HAP-1 (cell line): ENCODE results near the gene GPA33.

Source experiments
- DNase-seq, 2 experiments: peaks; one replicate each; pipeline ENCODE4 v3.0.0-alpha.2; 2016 to 2020; ENCODE audit warnings: low spot score in 2 of 2
- H3K27me3 ChIP-seq: fragments of 250-450 bp; sonication (Bioruptor Pico); 2 replicates; pipeline ENCODE4 v1.5.1; 2020; ENCODE audit warnings: low read depth, mild to moderate bottlenecking, moderate library complexity
- H3K36me3 ChIP-seq: fragments of 250-450 bp; sonication (Bioruptor Pico); replicated peaks from 2 replicates; pipeline ENCODE4 v1.5.1; 2020; ENCODE audit warnings: mild to moderate bottlenecking
- H3K4me1 ChIP-seq: fragments of 250-450 bp; sonication (Bioruptor Pico); 2 replicates; pipeline ENCODE4 v1.5.1; 2020; ENCODE audit warnings: mild to moderate bottlenecking
- H3K4me3 ChIP-seq: fragments of 250-450 bp; sonication (Bioruptor Pico); 2 replicates; pipeline ENCODE4 v1.5.1; 2020; ENCODE audit warnings: mild to moderate bottlenecking, moderate library complexity
- H3K9me3 ChIP-seq: fragments of 250-450 bp; sonication (Bioruptor Pico); 2 replicates; pipeline ENCODE4 v1.5.1; 2020; ENCODE audit warnings: mild to moderate bottlenecking, moderate library complexity
- in situ Hi-C: fragments of 300-500 bp; cut with MboI; formaldehyde crosslinking; loops from 3 replicates; pipeline ENCODE4 v1.14.3; 2020; ENCODE audit warnings: low sequenced_read_pairs, inconsistent platforms, mixed read lengths

The GPA33 gene

GRCh38 chr1:167088746-167089417 is 1.3 kb downstream of the GPA33 start:
- no peaks in the 10 kb centered on the region for H3K27me3 ChIP-seq
- H3K4me3 ChIP-seq, result no peak overlapping the region
- in situ Hi-C loops, result no loop called here
- no peak for DNase-seq
- no peaks in the 10 kb centered on the region for H3K36me3 ChIP-seq
- no peaks in the 10 kb centered on the region for H3K9me3 ChIP-seq
- no peaks in the 10 kb centered on the region for H3K4me1 ChIP-seq

DNA sequence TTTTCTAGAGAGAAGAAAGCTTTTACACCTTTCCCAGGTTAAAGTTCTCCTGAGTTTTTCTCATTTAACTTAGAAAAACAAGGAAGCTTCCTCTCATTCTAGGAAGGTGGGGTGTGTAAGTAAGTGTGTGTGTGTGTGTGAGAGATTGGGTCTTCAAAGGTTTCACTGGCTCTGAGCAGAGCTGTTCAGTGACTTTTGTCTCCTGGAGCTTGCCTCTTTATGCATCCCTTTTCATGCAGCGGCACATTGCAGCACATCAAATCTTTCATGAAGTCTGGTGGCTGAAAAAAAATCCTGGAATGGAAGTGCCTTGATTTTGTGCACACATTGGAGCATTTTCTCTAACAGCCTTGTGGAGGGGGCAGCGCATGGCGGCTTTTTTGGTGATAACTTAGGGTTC is 3.4 kb downstream of the GPA33 start:
- in situ Hi-C loops, result no loop called here
- H3K27me3 ChIP-seq, result peaks cover 13% of the 10 kb centered on the region; the same call in 1 of the 2 replicates
- H3K36me3 ChIP-seq, result no peaks in the 10 kb centered on the region
- no peak overlapping the region for H3K4me3 ChIP-seq
- no peaks in the 10 kb centered on the region for H3K4me1 ChIP-seq
- no peaks in the 10 kb centered on the region for H3K9me3 ChIP-seq
- no peak for DNase-seq

DNA sequence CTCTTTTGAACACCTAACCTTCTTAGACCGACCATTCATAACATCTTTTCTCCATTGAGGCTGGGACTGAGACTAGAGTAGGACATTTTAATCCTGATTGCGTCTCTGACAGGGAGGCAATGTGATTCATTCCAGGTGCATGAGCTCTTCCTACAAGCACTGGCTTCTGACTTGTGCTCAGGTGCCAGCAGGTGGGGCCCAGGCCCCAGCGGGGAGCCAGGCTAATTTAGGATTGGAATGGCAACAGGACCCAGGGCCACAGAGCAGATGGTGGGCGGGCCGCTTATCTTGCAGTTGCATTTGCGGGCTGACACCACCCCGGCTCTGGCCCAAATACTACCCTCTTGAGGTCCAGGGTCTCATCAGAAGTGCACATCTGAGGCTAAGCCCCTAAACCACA is 4.1 kb downstream of the GPA33 start:
- H3K4me1 ChIP-seq, result no peaks in the 10 kb centered on the region
- no peaks in the 10 kb centered on the region for H3K36me3 ChIP-seq
- peaks cover 16% of the 10 kb centered on the region; the same call in 1 of the 2 replicates for H3K27me3 ChIP-seq
- no peak overlapping the region for H3K4me3 ChIP-seq
- no peak for DNase-seq
- H3K9me3 ChIP-seq, result no peaks in the 10 kb centered on the region
- in situ Hi-C loops, result no loop called here

DNA sequence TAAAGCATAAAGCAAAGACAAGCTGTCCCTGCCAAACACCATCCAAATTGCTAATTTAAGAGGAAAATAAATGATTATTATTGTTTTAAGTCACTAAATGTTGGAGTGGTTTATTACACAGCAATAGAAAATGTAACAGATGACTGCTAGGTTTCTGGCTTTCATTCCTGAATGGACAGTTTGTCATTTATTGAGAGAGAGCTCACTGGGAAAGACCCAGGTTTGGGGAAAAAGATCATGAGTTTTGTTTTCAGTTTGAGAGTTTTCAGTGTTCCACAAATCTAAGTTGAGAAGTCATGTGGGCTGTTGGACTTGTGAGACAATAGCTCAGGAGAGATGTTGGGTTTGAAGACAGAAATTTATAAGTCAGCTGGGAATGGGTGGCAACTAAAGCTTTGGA is 5.4 kb downstream of the GPA33 start:
- in situ Hi-C loops, result no loop called here
- Histone ChIP-seq H3K4me3 (no peak overlapping the region), H3K4me1 (no peaks in the 10 kb centered on the region), H3K9me3 (no peaks in the 10 kb centered on the region), H3K36me3 (no peaks in the 10 kb centered on the region), H3K27me3 (peaks cover 25% of the 10 kb centered on the region; the same call in 1 of the 2 replicates)
- DNase-seq, result no peak

- Histone ChIP-seq H3K4me1 (no peaks in the 10 kb centered on the region), H3K4me3 (no peak overlapping the region), H3K9me3 (no peaks in the 10 kb centered on the region), H3K27me3 (peaks cover 29% of the 10 kb centered on the region; the same call in 1 of the 2 replicates), H3K36me3 (no peaks in the 10 kb centered on the region)
- in situ Hi-C loops, result no loop called here
- no peak for DNase-seq
Observed at GRCh38 chr1:167083871-167084270, 6.3 kb downstream of the GPA33 start.

- Histone ChIP-seq H3K4me1 (no peaks in the 10 kb centered on the region), H3K4me3 (no peak overlapping the region), H3K27me3 (peaks cover 29% of the 10 kb centered on the region; the same call in 1 of the 2 replicates), H3K36me3 (no peaks in the 10 kb centered on the region), H3K9me3 (no peaks in the 10 kb centered on the region)
- in situ Hi-C loops, result no loop called here
- DNase-seq, result no peak
Observed at GRCh38 chr1:167083066-167083665, 7.0 kb downstream of the GPA33 start.

DNA sequence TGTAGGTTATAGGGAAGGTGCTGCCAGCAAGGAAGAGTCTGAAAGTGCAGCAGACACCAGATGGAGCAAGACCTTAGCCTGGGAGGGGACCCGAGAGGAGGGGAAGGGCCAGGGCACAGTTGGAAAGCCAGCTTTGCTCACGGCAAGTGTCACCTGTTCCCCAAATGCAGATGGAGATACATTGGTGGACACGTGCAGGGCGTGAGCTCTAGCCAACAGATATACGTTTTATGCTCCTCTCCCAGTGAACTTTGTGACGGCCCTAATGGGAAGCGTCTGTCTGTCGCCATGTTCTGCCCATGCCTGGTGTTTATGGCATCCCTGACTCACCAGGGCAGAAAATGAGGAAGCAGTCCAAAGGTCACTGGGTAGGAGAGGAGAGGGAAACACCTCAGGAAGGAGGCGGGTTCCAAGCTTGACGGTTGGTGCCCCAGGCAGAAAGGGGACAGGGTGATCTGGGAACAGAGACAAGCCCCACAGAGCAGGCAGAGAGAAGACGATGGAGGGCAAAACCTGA is 7.6 kb downstream of the GPA33 start:
- no peaks in the 10 kb centered on the region for H3K4me1 ChIP-seq
- no peaks in the 10 kb centered on the region for H3K36me3 ChIP-seq
- no peaks in the 10 kb centered on the region for H3K9me3 ChIP-seq
- in situ Hi-C loops, result no loop called here
- peaks cover 29% of the 10 kb centered on the region; the same call in 1 of the 2 replicates for H3K27me3 ChIP-seq
- no peak for DNase-seq
- H3K4me3 ChIP-seq, result no peak overlapping the region

DNA sequence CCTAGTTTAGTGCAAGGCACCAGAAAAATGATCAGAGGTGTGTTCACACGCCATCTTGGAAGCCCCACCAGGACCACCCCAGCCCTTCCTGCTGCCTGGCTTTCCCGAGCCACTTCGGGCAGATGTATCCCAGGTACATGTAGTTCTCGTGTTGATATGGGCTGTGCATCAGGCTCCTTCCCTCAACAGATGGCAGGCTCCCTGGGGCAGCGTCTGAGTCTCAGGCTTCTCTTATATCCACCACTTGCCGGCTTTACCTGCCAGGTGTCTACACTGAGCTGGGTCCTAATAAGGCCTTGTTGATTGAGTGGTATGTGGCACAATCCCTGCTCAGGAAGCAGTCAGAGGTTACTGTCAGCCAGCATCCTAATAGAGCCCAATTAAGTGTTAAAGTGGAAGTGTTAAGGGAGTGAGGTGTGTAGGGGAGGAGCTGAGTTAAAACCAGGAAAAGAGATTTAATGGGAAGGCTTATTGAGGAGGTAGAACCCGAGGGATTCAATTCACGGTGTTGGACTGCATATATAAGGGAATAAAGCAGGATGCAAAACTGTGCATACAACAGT is 8.5 kb downstream of the GPA33 start:
- in situ Hi-C loops, result no loop called here

GRCh38 chr1:167077868-167078210 is 12.3 kb downstream of the GPA33 start:
- Histone ChIP-seq H3K9me3 (no peaks in the 10 kb centered on the region), H3K4me1 (no peaks in the 10 kb centered on the region), H3K36me3 (no peaks in the 10 kb centered on the region), H3K27me3 (peaks cover 22% of the 10 kb centered on the region; the same call in 1 of the 2 replicates), H3K4me3 (no peak overlapping the region)
- DNase-seq, result no peak
- in situ Hi-C loops, result no loop called here

More for the DNA sequence above, 8.5 kb downstream of the GPA33 start:
- Histone ChIP-seq H3K27me3 (peaks cover 29% of the 10 kb centered on the region; the same call in 1 of the 2 replicates), H3K4me3 (no peak overlapping the region), H3K36me3 (no peaks in the 10 kb centered on the region), H3K9me3 (no peaks in the 10 kb centered on the region), H3K4me1 (no peaks in the 10 kb centered on the region)
- no peak for DNase-seq

DNA sequence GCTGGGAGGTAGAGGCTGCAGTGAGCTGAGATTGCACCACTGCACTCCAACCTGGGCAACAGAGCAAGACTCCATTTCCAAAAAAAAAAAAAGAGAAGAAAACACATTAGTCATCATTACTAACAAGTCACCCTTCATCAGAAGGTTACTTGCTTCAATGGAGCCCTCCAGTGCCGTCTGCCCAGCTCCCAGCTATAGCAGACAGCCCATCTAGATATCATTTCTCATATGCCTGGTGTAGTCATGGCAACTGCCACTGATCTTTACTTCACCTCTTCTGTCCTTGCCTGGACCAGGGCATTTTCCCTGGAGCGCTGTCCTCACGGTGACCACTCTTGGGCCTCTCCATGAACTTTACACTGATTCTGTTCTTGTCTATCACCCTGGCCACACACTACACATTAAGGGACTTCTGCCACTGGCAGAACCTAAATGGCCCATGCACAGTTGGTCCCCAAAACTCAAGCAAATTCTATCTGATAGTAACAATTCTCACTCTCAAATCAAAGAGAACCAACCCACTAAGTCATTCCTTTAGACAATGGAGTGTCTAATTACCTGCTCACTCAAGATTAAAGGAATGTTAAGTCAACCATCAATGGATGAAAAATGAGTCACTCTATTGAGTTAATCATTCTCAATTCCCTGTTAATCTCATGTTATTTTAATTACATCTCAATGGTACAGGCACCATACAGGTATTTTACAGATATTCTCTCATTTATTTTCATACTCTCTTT is 12.9 kb downstream of the GPA33 start:
- no peaks in the 10 kb centered on the region for H3K36me3 ChIP-seq
- no peak overlapping the region for H3K4me3 ChIP-seq
- H3K4me1 ChIP-seq, result no peaks in the 10 kb centered on the region
- in situ Hi-C loops, result no loop called here
- no peaks in the 10 kb centered on the region for H3K9me3 ChIP-seq
- no peak for DNase-seq
- H3K27me3 ChIP-seq, result peaks cover 22% of the 10 kb centered on the region

DNA sequence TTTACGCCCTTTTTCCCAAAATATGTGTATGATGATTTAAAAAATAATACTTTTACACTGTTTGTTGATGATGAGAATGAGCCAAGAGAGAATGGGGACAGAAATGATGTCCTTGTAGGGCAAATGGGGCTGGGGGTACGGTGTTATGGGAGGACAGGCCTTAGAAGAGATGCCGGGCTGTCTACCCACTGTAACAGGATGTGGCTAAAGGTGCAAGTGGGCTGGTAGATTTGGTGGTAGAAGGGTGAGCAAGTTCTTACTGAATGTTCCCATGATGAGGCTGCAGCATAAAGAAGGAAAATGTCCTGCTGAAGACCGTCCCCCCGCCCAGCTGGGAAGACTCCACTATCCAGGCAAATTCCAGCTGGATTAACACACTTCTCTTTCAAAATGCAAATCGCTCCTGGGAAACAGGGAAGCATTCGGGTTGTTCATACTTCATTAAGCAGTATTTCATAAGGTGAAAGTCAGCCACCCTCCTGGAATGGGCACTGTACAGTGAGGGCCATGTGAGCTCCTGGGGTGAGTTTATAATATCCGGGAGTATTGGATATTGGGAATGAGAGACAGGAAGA is 14.0 kb downstream of the GPA33 start:
- no peaks in the 10 kb centered on the region for H3K9me3 ChIP-seq
- H3K4me3 ChIP-seq, result no peak overlapping the region
- in situ Hi-C loops, result no loop called here
- no peaks in the 10 kb centered on the region for H3K4me1 ChIP-seq
- H3K27me3 ChIP-seq, result peaks cover 19% of the 10 kb centered on the region
- H3K36me3 ChIP-seq, result no peaks in the 10 kb centered on the region
- no peak for DNase-seq

GRCh38 chr1:167071286-167071685 is 18.9 kb downstream of the GPA33 start:
- Histone ChIP-seq H3K4me3 (no peak overlapping the region), H3K4me1 (no peaks in the 10 kb centered on the region), H3K9me3 (no peaks in the 10 kb centered on the region; the same call in 1 of the 2 replicates), H3K27me3 (peaks cover 7% of the 10 kb centered on the region), H3K36me3 (no peaks in the 10 kb centered on the region)
- no peak for DNase-seq
- in situ Hi-C loops, result no loop called here

DNA sequence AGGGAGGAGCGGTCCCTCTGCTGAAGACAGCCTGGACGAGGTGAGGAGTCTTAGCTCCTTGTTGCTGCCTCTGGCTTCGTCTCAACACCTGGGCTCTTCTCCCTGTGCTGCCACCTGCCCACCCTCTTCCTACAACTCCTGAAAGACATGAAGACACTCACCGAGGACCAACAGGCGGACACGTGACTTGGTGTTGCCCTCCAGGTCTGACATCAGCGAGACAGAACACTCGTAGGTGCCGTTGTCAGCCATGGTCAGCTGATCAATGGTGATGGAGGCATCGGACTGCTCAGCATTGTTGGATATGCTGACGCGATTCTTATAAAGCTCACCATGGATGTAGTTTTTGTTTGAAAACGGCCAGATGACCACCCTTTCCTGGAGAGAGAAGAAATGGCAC is 21.4 kb downstream of the GPA33 start:
- in situ Hi-C loops, result loop anchor here (5.0 to 10.0 kb wide), 3 partner anchors 374 to 616 kb away; no protein-coding TSS in a partner anchor
- no peaks in the 10 kb centered on the region for H3K36me3 ChIP-seq

More for the DNA sequence above, 21.4 kb downstream of the GPA33 start:
- H3K4me1 ChIP-seq, result no peaks in the 10 kb centered on the region
- no peak for DNase-seq
- H3K27me3 ChIP-seq, result peaks cover 9% of the 10 kb centered on the region
- H3K4me3 ChIP-seq, result no peak overlapping the region
- H3K9me3 ChIP-seq, result no peaks in the 10 kb centered on the region; the same call in 1 of the 2 replicates
